SK-N-MC (cell line): ENCODE results near the gene SLC35F1.

Experiments
- EZH2 ChIP-seq: fragments of 200-600 bp; sonication (generic); IDR thresholded peaks from one replicate; pipeline ENCODE4 v1.6.1; 2017; ENCODE audit warnings: antibody characterized with exemption
- POLR2AphosphoS5 ChIP-seq: IDR thresholded peaks from 2 replicates; pipeline ENCODE4 v1.6.1; 2012; ENCODE audit warnings: mild to moderate bottlenecking, low read depth, low read length, borderline replicate concordance

DNA sequence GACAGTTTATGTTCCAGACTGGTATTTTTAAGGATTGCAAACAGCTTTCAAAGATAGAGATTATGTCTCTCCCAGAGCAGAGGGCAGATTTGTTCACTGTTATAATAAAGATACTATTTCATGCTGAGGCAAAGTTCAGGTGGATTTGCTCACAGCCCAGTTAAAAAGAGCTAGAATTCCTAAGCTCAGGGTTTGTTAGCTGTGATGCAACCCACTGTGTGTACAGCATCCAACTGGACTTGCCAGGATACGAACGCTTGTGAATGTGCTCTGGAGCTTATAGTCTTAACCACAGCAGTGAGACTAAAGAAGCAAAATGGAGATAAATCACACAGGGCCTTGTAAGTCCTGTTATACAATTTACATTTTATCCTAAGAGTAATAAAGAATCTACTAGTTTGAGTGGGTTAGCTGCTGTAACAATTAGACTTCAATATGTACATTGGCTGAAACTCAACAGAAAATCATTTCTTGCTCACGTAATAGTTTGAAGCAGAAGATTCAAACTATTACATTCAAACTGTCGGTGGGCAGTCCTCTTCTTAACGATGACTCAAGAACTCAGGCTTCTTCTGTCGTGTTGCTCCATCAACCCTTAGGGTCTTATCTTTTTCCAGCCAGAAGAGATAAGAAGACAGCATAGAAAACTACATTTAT is 437.1 kb downstream of the SLC35F1 start:
- TF ChIP-seq EZH2 (no peak), POLR2AphosphoS5 (no peak)
